H9 (cell line): Measurements from ENCODE around the gene SLC9A1. TPM values are rescaled to one million over a fixed set of nuclear protein-coding genes. Genes with fewer than 3 reads are reported as not detected.

Source experiments
- DNase-seq: peaks from one replicate; pipeline ENCODE4 v3.0.0-alpha.2; 2017
- H2AFZ ChIP-seq: one replicate; pipeline ENCODE4 v1.6.1; 2013; ENCODE audit warnings: mild to moderate bottlenecking, low read length, control low read depth, moderate library complexity
- H2AK5ac ChIP-seq: 2 replicates; pipeline ENCODE4 v1.6.1; 2013; ENCODE audit warnings: low read length, control low read depth, mixed read lengths; ENCODE audit not compliant: insufficient read length
- H2BK120ac ChIP-seq: one replicate; pipeline ENCODE4 v1.6.1; 2013; ENCODE audit warnings: low read depth, mild to moderate bottlenecking, low read length, control low read depth, inconsistent platforms; ENCODE audit not compliant: poor library complexity, severe bottlenecking
- H2BK12ac ChIP-seq: 2 replicates; pipeline ENCODE4 v1.6.1; 2013; ENCODE audit warnings: low read length, control low read depth, mixed read lengths, low read depth; ENCODE audit not compliant: insufficient read length
- H2BK15ac ChIP-seq: 2 replicates; pipeline ENCODE4 v1.6.1; 2013; ENCODE audit warnings: low read depth, low read length, control low read depth
- H2BK20ac ChIP-seq: one replicate; pipeline ENCODE4 v1.6.1; 2013; ENCODE audit warnings: low read depth, mild to moderate bottlenecking, low read length, control low read depth, inconsistent platforms; ENCODE audit not compliant: poor library complexity, severe bottlenecking
- H2BK5ac ChIP-seq: 2 replicates; pipeline ENCODE4 v1.6.1; 2013; ENCODE audit warnings: low read length, control low read depth, mixed read lengths; ENCODE audit not compliant: insufficient read length
- H3K14ac ChIP-seq: 2 replicates; pipeline ENCODE4 v1.6.1; 2013; ENCODE audit warnings: low read length, control low read depth; ENCODE audit not compliant: insufficient read depth
- H3K18ac ChIP-seq: 2 replicates; pipeline ENCODE4 v1.6.1; 2013; ENCODE audit warnings: low read depth, mild to moderate bottlenecking, mixed read lengths, low read length, control low read depth; ENCODE audit not compliant: insufficient read length
- H3K23ac ChIP-seq: 2 replicates; pipeline ENCODE4 v1.6.1; 2013; ENCODE audit warnings: low read length, control low read depth, mixed read lengths, low read depth; ENCODE audit not compliant: insufficient read length
- H3K23me2 ChIP-seq: 2 replicates; pipeline ENCODE4 v1.6.1; 2013; ENCODE audit warnings: low read depth, mild to moderate bottlenecking, mixed read lengths, low read length, control low read depth; ENCODE audit not compliant: insufficient read length, poor library complexity, severe bottlenecking
- H3K27ac ChIP-seq: 2 replicates; pipeline ENCODE4 v1.5.1; 2013; ENCODE audit warnings: low read length, control low read depth, mixed read lengths, low read depth; ENCODE audit not compliant: insufficient read length
- H3K27me3 ChIP-seq: 2 replicates; pipeline ENCODE4 v1.6.1; 2013; ENCODE audit warnings: low read length, control low read depth, inconsistent platforms; ENCODE audit not compliant: insufficient read depth
- H3K4ac ChIP-seq: 2 replicates; pipeline ENCODE4 v1.6.1; 2013; ENCODE audit warnings: low read depth, mild to moderate bottlenecking, control low read depth, inconsistent platforms, low read length, moderate library complexity
- H3K4me1 ChIP-seq: 2 replicates; pipeline ENCODE4 v1.6.1; 2013; ENCODE audit warnings: low read length, control low read depth, inconsistent platforms; ENCODE audit not compliant: insufficient read depth
- H3K4me2 ChIP-seq: 2 replicates; pipeline ENCODE4 v1.6.1; 2013; ENCODE audit warnings: low read length, control low read depth, mixed read lengths; ENCODE audit not compliant: insufficient read length, insufficient read depth
- H3K56ac ChIP-seq: 2 replicates; pipeline ENCODE4 v1.6.1; 2013; ENCODE audit warnings: low read depth, mild to moderate bottlenecking, mixed read lengths, low read length, control low read depth; ENCODE audit not compliant: insufficient read length
- H3K79me1 ChIP-seq: 2 replicates; pipeline ENCODE4 v1.6.1; 2013; ENCODE audit warnings: low read depth, mild to moderate bottlenecking, moderate library complexity, low read length, control low read depth, inconsistent platforms; ENCODE audit not compliant: insufficient read depth, poor library complexity, severe bottlenecking
- H3K79me2 ChIP-seq: 2 replicates; pipeline ENCODE4 v1.6.1; 2013; ENCODE audit warnings: low read length, control low read depth, inconsistent platforms; ENCODE audit not compliant: insufficient read depth
- H3K9ac ChIP-seq: 2 replicates; pipeline ENCODE4 v1.6.1; 2013; ENCODE audit warnings: low read length, control low read depth, mixed read lengths; ENCODE audit not compliant: insufficient read length; ENCODE audit errors: extremely low read depth
- H3K9me3 ChIP-seq: one replicate; pipeline ENCODE4 v1.6.1; 2013; ENCODE audit warnings: low read depth, low read length, inconsistent platforms; ENCODE audit not compliant: control insufficient read depth
- H3T11ph ChIP-seq: one replicate; pipeline ENCODE4 v1.6.1; 2013; ENCODE audit warnings: mild to moderate bottlenecking, low read length, control low read depth, inconsistent platforms
- H4K20me1 ChIP-seq: one replicate; pipeline ENCODE4 v1.6.1; 2013; ENCODE audit not compliant: control insufficient read depth, insufficient read length, insufficient read depth
- H4K5ac ChIP-seq: 2 replicates; pipeline ENCODE4 v1.6.1; 2013; ENCODE audit warnings: low read depth, mild to moderate bottlenecking, mixed read lengths, low read length, control low read depth; ENCODE audit not compliant: insufficient read length
- H4K8ac ChIP-seq: replicated peaks from 2 replicates; pipeline ENCODE4 v1.6.1; 2013; ENCODE audit warnings: low read length, control low read depth, mixed read lengths, low read depth; ENCODE audit not compliant: insufficient read length
- H4K91ac ChIP-seq: 2 replicates; pipeline ENCODE4 v1.6.1; 2013; ENCODE audit warnings: low read depth, mild to moderate bottlenecking, moderate library complexity, mixed read lengths, low read length, control low read depth; ENCODE audit not compliant: insufficient read length
- H3K27ac Mint-ChIP-seq, 3 experiments: 2 replicates in 2 of 3; 3 replicates in 1 of 3; pipeline ENCODE4 v1.8.0; 2020 to 2021; ENCODE audit warnings: mixed read lengths in 3 of 3, mild to moderate bottlenecking in 1 of 3, moderate library complexity in 1 of 3
- H3K27me3 Mint-ChIP-seq: 2 replicates; pipeline ENCODE4 v1.8.0; 2021; ENCODE audit warnings: low read depth, mild to moderate bottlenecking, moderate library complexity, mixed read lengths
- H3K36me3 Mint-ChIP-seq, 3 experiments: 2 replicates in 2 of 3; 3 replicates in 1 of 3; pipeline ENCODE4 v1.8.0; 2020 to 2021; ENCODE audit warnings: low read depth in 3 of 3, mixed read lengths in 3 of 3; ENCODE audit not compliant: insufficient read depth in 1 of 3
- H3K4me1 Mint-ChIP-seq, 2 experiments: 2 replicates each; pipeline ENCODE4 v1.8.0; 2020; ENCODE audit warnings: mixed read lengths in 2 of 2
- H3K4me3 Mint-ChIP-seq, 2 experiments: 2 replicates in 1 of 2; 3 replicates in 1 of 2; pipeline ENCODE4 v1.8.0; 2020 to 2021; ENCODE audit warnings: mild to moderate bottlenecking in 2 of 2, mixed read lengths in 2 of 2, moderate library complexity in 1 of 2
- H3K9me3 Mint-ChIP-seq, 2 experiments: 2 replicates in 1 of 2; 3 replicates in 1 of 2; pipeline ENCODE4 v1.8.0; 2020; ENCODE audit warnings: mild to moderate bottlenecking in 2 of 2, mixed read lengths in 2 of 2, moderate library complexity in 1 of 2
- CTCF ChIP-seq: fragments of 200-600 bp; sonication (generic); conservative IDR thresholded peaks from 3 replicates; pipeline ENCODE4 v1.8.0; 2021; ENCODE audit warnings: antibody characterized with exemption, mild to moderate bottlenecking
- WGBS: extraction: QIAGEN DNeasy Blood & Tissue Kit; methylation state at CpG from one replicate; pipeline ENCODE4 v1.1.7; 2013; ENCODE audit warnings: missing lambda C conversion rate, low lambda C conversion rate, mixed read lengths; ENCODE audit not compliant: insufficient read length; ENCODE audit errors: extremely low coverage; 5-methylcytosine and 5-hydroxymethylcytosine counted together
- total RNA-seq: library from RNA; stranded (reverse); gene quantifications from 2 replicates; pipeline ENCODE4 v1.2.1, GENCODE V29; 2021

The SLC9A1 gene
- total RNA-seq, 1 experiment from 2014 or later = 20.8 TPM

GRCh38 chr1:27084107-27084506 lies 70.8 kb downstream of the SLC9A1 start:
- TF ChIP-seq CTCF = no peak
- Histone ChIP-seq H2AFZ (no peak overlapping the region), H3K79me1 (no peaks in the 10 kb centered on the region), H3K79me2 (no peaks in the 10 kb centered on the region), H2BK120ac (no peak overlapping the region), H2BK5ac (no peak overlapping the region), H3K56ac (no peak overlapping the region), H3K4me2 (no peak overlapping the region), H2AK5ac (no peak overlapping the region), H4K5ac (no peak overlapping the region), H3K18ac (no peak overlapping the region), H2BK15ac (no peak overlapping the region), H4K91ac (no peak overlapping the region), H3K23me2 (no peaks in the 10 kb centered on the region), H2BK12ac (no peak overlapping the region), H3K9me3 (no peaks in the 10 kb centered on the region), H3K14ac (no peak overlapping the region), H3K27ac (no peak overlapping the region), H3K23ac (no peak overlapping the region), H3T11ph (no peak overlapping the region), H3K4ac (no peak overlapping the region), H2BK20ac (no peak overlapping the region), H3K27me3 (no peaks in the 10 kb centered on the region), H3K9ac (no peak overlapping the region), H4K20me1 (no peaks in the 10 kb centered on the region), H3K4me1 (no peaks in the 10 kb centered on the region), H4K8ac (no peak overlapping the region)
- H3K27ac Mint-ChIP-seq = no peak overlapping the region
- no peak for DNase-seq
- H3K27me3 Mint-ChIP-seq = peaks cover 4% of the 10 kb centered on the region; the same call in 1 of the 2 replicates
- H3K4me3 Mint-ChIP-seq = no peak overlapping the region
- WGBS = no CpG with 5 or more reads among the region's 4 CpGs
- no peaks in the 10 kb centered on the region; a peak in 1 of 7 replicates for H3K36me3 Mint-ChIP-seq
- H3K9me3 Mint-ChIP-seq = peaks cover 5 to 12% of the 10 kb centered on the region in 2 experiments
- peaks cover 0 to 4% of the 10 kb centered on the region in 2 experiments; a peak in 1 of 4 replicates for H3K4me1 Mint-ChIP-seq
